Measurements from ENCODE around the gene FGD6.

Gene FGD6

DNA sequence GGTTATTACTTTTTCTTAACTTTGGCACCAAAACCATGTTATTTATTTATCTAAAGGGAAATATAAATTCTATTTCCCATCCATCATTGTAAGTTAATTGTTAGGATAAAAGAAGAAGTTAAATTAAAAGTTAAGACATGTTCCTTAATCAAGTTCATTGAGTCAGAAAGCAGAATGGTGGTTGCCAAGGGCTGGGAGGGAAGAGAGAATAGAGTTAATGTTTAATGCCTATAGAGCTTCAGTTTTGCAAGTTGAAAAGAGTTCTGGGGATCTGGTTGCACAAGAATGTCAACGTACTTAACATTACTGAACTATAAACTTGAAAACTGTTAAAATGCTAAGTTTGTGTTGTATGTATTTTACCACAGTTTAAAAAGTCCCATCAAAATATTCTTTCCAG, 80.7 kb downstream of the FGD6 start:
- Histone ChIP-seq H3K36me3 (0 out of 2 replicates have a peak, but pooled peaks cover 6% of the 10 kb centered on the region), H3K27ac (no peak overlapping the region), H3K27me3 (no peaks in the 10 kb centered on the region), H3K4me1 (no peaks in the 10 kb centered on the region), H3K4me2 (no peak overlapping the region), H3K4me3 (no peak overlapping the region), H3K9me3 (no peaks in the 10 kb centered on the region), H3K9ac (no peak overlapping the region), H4K20me1 (no peaks in the 10 kb centered on the region)
- no peak for TF ChIP-seq Cebpa-rat (IDR thresholded peaks at IDR 0.05)

DNA sequence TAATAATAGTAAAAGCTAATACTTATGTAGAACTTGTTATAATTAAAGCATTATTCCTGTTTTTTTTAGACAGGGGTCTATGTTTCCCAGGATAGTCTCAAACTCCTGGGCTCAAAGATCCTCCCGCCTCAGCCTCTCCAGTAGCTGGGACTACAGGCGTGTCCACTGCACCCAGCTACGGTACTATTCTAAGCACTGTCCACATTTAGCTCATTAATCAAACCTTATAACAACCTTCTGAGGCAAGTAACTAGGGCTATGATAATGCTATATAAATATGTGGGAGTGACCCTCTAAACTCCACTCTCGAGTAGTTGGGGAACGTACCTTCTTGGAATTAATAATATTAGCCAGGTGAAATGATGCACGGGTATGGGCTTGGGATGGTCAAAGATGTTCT, 83.2 kb downstream of the FGD6 start:
- H3K4me3 ChIP-seq = no peak overlapping the region
- no peak overlapping the region for H3K27ac ChIP-seq
- H3K36me3 ChIP-seq = 0 out of 2 replicates have a peak, but pooled peaks cover 6% of the 10 kb centered on the region
- no peak overlapping the region for H3K4me2 ChIP-seq
- H3K27me3 ChIP-seq = no peaks in the 10 kb centered on the region
- no peak overlapping the region for H3K9ac ChIP-seq
- no peaks in the 10 kb centered on the region for H4K20me1 ChIP-seq
- no peaks in the 10 kb centered on the region for H3K9me3 ChIP-seq
- H3K4me1 ChIP-seq = no peaks in the 10 kb centered on the region
- TF ChIP-seq Cebpa-rat (IDR thresholded peaks at IDR 0.05) = no peak

DNA sequence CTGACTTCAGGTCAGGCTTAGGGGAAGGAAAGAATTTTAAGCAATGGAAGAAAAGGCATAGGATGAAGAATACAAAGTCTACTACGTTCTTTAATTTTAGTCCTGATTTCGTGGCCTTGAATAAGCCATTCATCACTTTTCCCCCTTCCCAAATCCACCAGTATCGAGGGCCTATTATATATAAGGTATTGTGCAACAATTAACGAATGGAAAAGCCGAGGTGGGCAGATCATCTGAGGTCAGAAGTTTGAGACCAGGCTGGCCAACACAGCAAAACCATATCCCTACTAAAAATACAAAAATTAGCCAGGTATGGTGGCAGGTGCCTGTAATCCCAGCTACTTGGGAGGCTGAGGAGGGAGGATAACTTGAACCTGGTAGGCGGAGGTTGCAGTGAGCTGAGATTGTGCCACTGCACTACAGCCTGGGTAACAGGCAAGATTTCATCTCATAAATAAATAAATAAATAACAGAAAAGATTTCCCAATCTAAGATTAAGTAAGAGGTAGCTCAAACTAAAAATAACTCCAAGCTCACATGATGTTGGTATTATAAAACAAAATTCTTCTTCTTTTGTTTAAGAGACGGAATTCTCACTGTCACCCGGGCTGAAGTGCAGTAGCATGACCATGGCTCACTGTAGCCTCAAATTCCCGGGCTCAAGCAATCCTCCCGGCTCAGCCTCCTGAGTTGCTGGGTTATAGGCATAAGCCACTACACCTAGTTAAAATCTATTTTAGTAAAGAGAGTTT, 85.5 kb downstream of the FGD6 start:
- H3K4me2 ChIP-seq = no peak overlapping the region
- H3K36me3 ChIP-seq = 0 out of 2 replicates have a peak, but pooled peaks cover 6% of the 10 kb centered on the region
- no peaks in the 10 kb centered on the region for H3K4me1 ChIP-seq
- TF ChIP-seq Cebpa-rat (IDR thresholded peaks at IDR 0.05) = 0 out of 2 replicates have a peak, but pooled peaks have one; percentile 45
- H4K20me1 ChIP-seq = no peaks in the 10 kb centered on the region
- H3K9me3 ChIP-seq = no peaks in the 10 kb centered on the region
- H3K9ac ChIP-seq = no peak overlapping the region
- H3K4me3 ChIP-seq = no peak overlapping the region
- no peaks in the 10 kb centered on the region for H3K27me3 ChIP-seq
- H3K27ac ChIP-seq = no peak overlapping the region

DNA sequence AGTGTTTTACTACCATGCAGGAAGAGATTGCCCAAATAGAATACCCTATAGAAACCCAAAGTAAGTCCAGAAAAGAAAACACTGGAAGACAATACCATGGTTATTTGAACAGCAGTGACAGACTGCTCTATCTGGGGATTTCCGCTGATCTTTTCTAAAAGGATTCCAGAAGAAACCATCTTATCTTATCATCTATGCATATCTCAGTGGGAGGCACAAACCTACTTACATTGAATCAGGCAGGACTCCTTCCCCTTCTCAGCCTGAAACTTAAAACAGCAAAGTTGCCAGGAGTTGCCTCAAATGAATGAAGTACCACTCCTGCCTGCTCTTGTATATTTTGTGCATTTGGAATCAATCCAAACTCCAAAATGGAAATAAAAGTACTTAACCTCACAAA, 87.2 kb downstream of the FGD6 start:
- no peaks in the 10 kb centered on the region for H3K4me1 ChIP-seq
- H3K9ac ChIP-seq = no peak overlapping the region
- H3K4me2 ChIP-seq = no peak overlapping the region
- no peaks in the 10 kb centered on the region for H3K27me3 ChIP-seq
- peaks cover 6% of the 10 kb centered on the region; the same call in 1 of the 2 replicates for H3K36me3 ChIP-seq
- H3K9me3 ChIP-seq = no peaks in the 10 kb centered on the region
- H3K4me3 ChIP-seq = no peak overlapping the region
- H4K20me1 ChIP-seq = no peaks in the 10 kb centered on the region
- TF ChIP-seq Cebpa-rat (IDR thresholded peaks at IDR 0.05) = no peak
- H3K27ac ChIP-seq = no peak overlapping the region

DNA sequence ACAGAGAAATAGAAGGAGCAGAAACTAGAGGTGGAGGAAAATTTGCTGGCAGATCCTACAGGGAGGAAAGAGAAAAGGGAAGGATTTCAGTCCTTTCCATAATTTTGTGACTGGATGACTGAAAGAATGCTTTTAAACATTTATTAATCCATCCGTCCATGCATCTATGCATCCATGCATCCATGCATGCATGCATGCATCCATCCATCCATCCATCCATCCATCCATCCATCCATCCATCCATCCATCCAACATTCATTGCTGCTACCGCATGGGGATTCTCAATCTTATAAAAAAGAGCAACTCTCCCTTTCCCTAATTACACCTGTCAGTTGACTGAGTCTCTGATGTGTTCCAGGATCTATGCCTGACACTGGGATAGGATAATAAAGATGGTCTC, 88.2 kb downstream of the FGD6 start:
- Histone ChIP-seq H3K27ac (no peak overlapping the region), H3K4me1 (no peaks in the 10 kb centered on the region), H3K27me3 (no peaks in the 10 kb centered on the region), H4K20me1 (no peaks in the 10 kb centered on the region), H3K4me3 (no peak overlapping the region), H3K9me3 (no peaks in the 10 kb centered on the region), H3K36me3 (peaks cover 4% of the 10 kb centered on the region; the same call in 1 of the 2 replicates), H3K9ac (no peak overlapping the region), H3K4me2 (no peak overlapping the region)
- no peak for TF ChIP-seq Cebpa-rat (IDR thresholded peaks at IDR 0.05)

DNA sequence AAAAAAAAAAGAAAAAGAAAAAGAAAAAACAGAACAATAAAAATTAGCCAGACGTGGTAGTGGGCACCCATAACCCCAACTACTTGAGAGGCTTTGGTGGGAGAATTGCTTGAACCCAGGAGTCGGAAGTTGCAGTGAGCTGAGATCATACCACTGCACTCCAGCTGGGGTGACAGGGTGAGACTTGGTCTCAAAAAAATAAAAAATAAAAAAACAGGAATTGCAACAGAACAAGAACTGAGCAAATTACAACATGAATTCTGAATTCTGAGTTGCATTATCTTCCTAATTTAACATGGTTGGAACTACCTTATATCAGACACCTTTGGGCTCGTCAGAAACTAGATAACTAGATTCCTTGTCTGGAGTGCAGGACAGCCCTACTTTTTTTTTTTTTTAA, 90.5 kb downstream of the FGD6 start:
- Histone ChIP-seq H3K27me3 (no peaks in the 10 kb centered on the region), H3K9me3 (no peaks in the 10 kb centered on the region), H3K36me3 (peaks cover 4% of the 10 kb centered on the region; the same call in 1 of the 2 replicates), H3K9ac (no peak overlapping the region), H3K4me3 (no peak overlapping the region), H3K4me2 (no peak overlapping the region), H3K27ac (no peak overlapping the region), H3K4me1 (no peaks in the 10 kb centered on the region), H4K20me1 (no peaks in the 10 kb centered on the region)
- TF ChIP-seq Cebpa-rat (IDR thresholded peaks at IDR 0.05) = no peak

DNA sequence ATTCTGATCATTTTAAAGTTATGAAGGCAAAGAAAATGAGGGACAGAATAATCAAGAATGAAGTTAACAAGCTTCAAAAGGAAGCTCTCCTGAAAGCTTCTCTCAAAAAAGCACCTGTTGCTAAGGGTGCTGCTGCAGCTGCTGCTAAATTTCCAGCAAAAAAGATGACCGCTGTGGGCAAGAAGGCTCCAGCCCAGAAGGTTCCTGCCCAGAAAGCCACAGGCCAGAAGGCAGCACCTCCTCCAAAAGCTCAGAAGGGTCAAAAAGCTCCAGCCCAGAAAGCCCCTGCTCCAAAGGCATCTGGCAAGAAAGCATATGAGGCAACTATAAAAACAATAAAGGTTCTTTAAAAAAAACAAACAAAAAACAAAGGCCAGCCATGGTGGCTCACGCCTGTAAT, 91.2 kb downstream of the FGD6 start:
- no peak overlapping the region for H3K27ac ChIP-seq
- H3K9me3 ChIP-seq = no peaks in the 10 kb centered on the region
- peaks cover 4% of the 10 kb centered on the region; the same call in 1 of the 2 replicates for H3K36me3 ChIP-seq
- H3K4me2 ChIP-seq = no peak overlapping the region
- no peaks in the 10 kb centered on the region for H3K27me3 ChIP-seq
- H3K4me1 ChIP-seq = no peaks in the 10 kb centered on the region
- H3K9ac ChIP-seq = no peak overlapping the region
- no peaks in the 10 kb centered on the region for H4K20me1 ChIP-seq
- no peak overlapping the region for H3K4me3 ChIP-seq
- no peak for TF ChIP-seq Cebpa-rat (IDR thresholded peaks at IDR 0.05)

DNA sequence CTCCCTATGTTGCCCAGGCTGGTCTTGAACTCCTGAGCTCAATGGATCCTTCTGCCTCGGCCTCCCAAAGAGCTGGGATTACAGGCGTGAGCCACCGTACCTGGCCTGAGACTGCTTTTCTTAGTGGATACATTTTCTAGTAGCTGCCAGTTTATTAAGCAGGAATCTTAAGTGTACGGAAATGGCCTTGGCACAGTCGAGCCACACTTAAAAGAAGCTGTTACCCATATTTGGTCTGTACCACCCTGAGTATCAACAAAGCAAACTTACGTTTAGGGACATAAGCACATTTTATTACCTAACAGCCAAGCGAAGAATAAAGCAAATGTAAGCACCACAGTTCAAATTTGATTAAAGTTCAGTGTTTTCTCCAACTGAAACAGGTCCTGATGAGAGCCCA, 93.2 kb downstream of the FGD6 start:
- Histone ChIP-seq H3K27ac (no peak overlapping the region), H3K36me3 (peaks cover 4% of the 10 kb centered on the region; the same call in 1 of the 2 replicates), H3K27me3 (no peaks in the 10 kb centered on the region), H3K9ac (no peak overlapping the region), H4K20me1 (no peaks in the 10 kb centered on the region), H3K4me1 (no peaks in the 10 kb centered on the region), H3K4me2 (no peak overlapping the region), H3K9me3 (no peaks in the 10 kb centered on the region), H3K4me3 (no peak overlapping the region)
- TF ChIP-seq Cebpa-rat (IDR thresholded peaks at IDR 0.05) = no peak

DNA sequence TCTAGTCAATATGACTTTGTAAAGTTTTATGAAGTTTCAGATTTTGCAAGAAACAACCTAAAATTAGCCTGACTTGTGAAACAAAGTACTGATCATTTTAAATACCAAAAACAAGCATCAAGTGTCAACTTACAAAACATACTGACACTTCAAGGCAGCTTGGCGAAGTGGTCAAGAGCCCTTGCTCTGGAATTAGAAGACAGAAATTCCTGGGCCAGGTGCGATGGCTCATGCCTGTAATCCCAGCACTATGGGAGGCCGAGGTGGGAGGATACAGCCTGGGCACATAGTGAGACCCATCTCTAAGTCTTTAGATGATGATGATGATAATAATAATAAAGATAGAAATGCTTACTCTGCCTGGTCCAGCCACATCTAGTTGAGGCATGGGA, 98.5 kb downstream of the FGD6 start:
- TF ChIP-seq Cebpa-rat (IDR thresholded peaks at IDR 0.05) = no peak
- no peaks in the 10 kb centered on the region for H3K4me1 ChIP-seq
- no peak overlapping the region for H3K4me2 ChIP-seq
- H3K27me3 ChIP-seq = no peaks in the 10 kb centered on the region
- H4K20me1 ChIP-seq = no peaks in the 10 kb centered on the region
- no peak overlapping the region for H3K4me3 ChIP-seq
- H3K36me3 ChIP-seq = no peaks in the 10 kb centered on the region
- H3K9me3 ChIP-seq = no peaks in the 10 kb centered on the region
- no peak overlapping the region for H3K9ac ChIP-seq
- H3K27ac ChIP-seq = no peak overlapping the region

DNA sequence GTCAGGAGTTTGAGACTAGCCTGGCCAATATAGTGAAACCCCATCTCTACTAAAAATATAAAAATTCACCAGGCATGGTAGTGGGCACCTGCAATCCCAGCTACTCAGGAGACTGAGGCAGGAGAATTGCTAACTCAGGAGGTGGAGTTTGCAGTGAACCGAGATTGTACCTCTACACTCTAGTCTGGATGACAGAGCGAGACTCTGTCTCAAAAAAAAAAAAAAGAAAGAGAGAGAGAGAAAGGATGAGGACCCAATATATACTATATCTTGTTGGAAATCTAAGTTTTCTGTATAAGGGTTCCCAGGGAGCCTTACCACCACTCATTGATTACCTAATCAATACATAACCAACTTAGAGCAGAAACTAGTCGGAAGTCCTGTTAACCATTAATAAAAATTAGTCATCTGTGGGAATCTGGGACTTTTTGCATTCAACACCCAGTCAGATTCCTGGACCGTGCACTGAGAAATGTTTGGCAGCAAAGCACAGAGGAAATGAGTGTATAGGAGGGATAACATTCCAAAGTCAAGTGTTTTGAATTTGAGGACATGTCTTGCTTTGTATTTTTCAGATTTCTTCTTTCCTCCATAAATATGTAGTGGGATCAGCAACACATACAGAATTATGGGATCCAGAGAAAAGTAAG, 99.0 kb downstream of the FGD6 start:
- no peaks in the 10 kb centered on the region for H4K20me1 ChIP-seq
- H3K9me3 ChIP-seq = no peaks in the 10 kb centered on the region
- H3K27ac ChIP-seq = no peak overlapping the region
- no peaks in the 10 kb centered on the region for H3K27me3 ChIP-seq
- H3K4me1 ChIP-seq = no peaks in the 10 kb centered on the region
- TF ChIP-seq Cebpa-rat (IDR thresholded peaks at IDR 0.05) = no peak
- 0 out of 2 replicates have a peak, but pooled peaks cover 1% of the 10 kb centered on the region for H3K36me3 ChIP-seq
- H3K4me2 ChIP-seq = no peak overlapping the region
- H3K9ac ChIP-seq = no peak overlapping the region
- H3K4me3 ChIP-seq = no peak overlapping the region

Measured in BLaER1 (cell line).